H1 (cell line): ENCODE measurements around the gene NOP16. TPM values are rescaled to one million over a fixed set of nuclear protein-coding genes. Genes with fewer than 3 reads are reported as not detected.

ENCODE experiments used
- CTCF ChIA-PET: fragments of 300-600 bp; sonication (Branson Sonifier 250); formaldehyde crosslinking; loops from one replicate; lab custom pipeline; 2021; ENCODE audit not compliant: partially characterized antibody; lab: Charles Lee
- POLR2A ChIA-PET: fragments of 300-600 bp; sonication (Branson Sonifier 250); formaldehyde crosslinking; loops from one replicate; lab custom pipeline; 2021; ENCODE audit warnings: inconsistent platforms; ENCODE audit not compliant: partially characterized antibody; lab: Charles Lee
- DNase-seq, 2 experiments: peaks; one replicate each; pipeline versions ENCODE4 v3.0.0 to v3.0.0-alpha.2; 2010 to 2022; ENCODE audit warnings: low spot score in 2 of 2, low read depth in 1 of 2, mixed read lengths in 1 of 2
- FAIRE-seq: peaks from 2 replicates; lab custom pipeline; 2011; peaks lifted over from hg19 to GRCh38; lab: Jason Lieb, UNC
- H2AFZ ChIP-seq: 2 replicates; pipeline ENCODE4 v1.8.1; 2012; ENCODE audit warnings: low read length, inconsistent platforms
- H2AK5ac ChIP-seq: 2 replicates; pipeline ENCODE4 v1.6.1; 2013; ENCODE audit warnings: low read depth, low read length
- H2BK120ac ChIP-seq: replicated peaks from 2 replicates; pipeline ENCODE3; 2013; ENCODE audit warnings: low read depth, low read length, inconsistent platforms
- H2BK12ac ChIP-seq: 2 replicates; pipeline ENCODE4 v1.6.1; 2013; ENCODE audit warnings: low read depth, low read length
- H2BK15ac ChIP-seq: 2 replicates; pipeline ENCODE4 v1.6.1; 2013; ENCODE audit warnings: low read length
- H2BK20ac ChIP-seq: 2 replicates; pipeline ENCODE4 v1.6.1; 2013; ENCODE audit warnings: low read length
- H2BK5ac ChIP-seq: 2 replicates; pipeline ENCODE4 v1.6.1; 2013; ENCODE audit warnings: low read depth, low read length
- H3K14ac ChIP-seq: 2 replicates; pipeline ENCODE4 v1.6.1; 2013; ENCODE audit warnings: inconsistent platforms; ENCODE audit not compliant: insufficient read length
- H3K18ac ChIP-seq: 2 replicates; pipeline ENCODE4 v1.6.1; 2013; ENCODE audit warnings: low read length; ENCODE audit errors: extremely low read depth
- H3K23ac ChIP-seq: 2 replicates; pipeline ENCODE4 v1.6.1; 2013; ENCODE audit warnings: inconsistent platforms; ENCODE audit not compliant: insufficient read length
- H3K23me2 ChIP-seq: 2 replicates; pipeline ENCODE4 v1.6.1; 2013; ENCODE audit warnings: low read depth, low read length
- H3K27ac ChIP-seq: 2 replicates; pipeline ENCODE4 v1.6.1; 2011; ENCODE audit warnings: low read depth, low read length, inconsistent platforms
- H3K27me3 ChIP-seq, 4 experiments: replicated peaks in 1 of 4; 1 replicate in 1 of 4; 2 replicates in 3 of 4; pipeline versions ENCODE4 v1.6.1 to v1.8.1; 2011 to 2013; ENCODE audit warnings: low read length in 3 of 4, mild to moderate bottlenecking in 3 of 4, inconsistent platforms in 2 of 4, mixed read lengths in 2 of 4, moderate library complexity in 1 of 4; ENCODE audit not compliant: control insufficient read depth in 3 of 4, insufficient read depth in 3 of 4; ENCODE audit errors: extremely low read depth in 1 of 4
- H3K36me3 ChIP-seq, 4 experiments: 2 replicates each; pipeline versions ENCODE4 v1.6.1 to v1.8.1; 2011 to 2013; ENCODE audit warnings: mild to moderate bottlenecking in 4 of 4, low read length in 3 of 4, moderate library complexity in 2 of 4, control low read depth in 1 of 4, inconsistent platforms in 1 of 4; ENCODE audit not compliant: insufficient read depth in 4 of 4, control insufficient read depth in 2 of 4
- H3K4ac ChIP-seq: replicated peaks from 2 replicates; pipeline ENCODE3; 2013; ENCODE audit warnings: low read length, low read depth, mixed read lengths, inconsistent platforms; ENCODE audit not compliant: insufficient read length
- H3K4me1 ChIP-seq, 4 experiments: replicated peaks in 1 of 4; 1 replicate in 1 of 4; 2 replicates in 3 of 4; pipeline versions ENCODE4 v1.6.1 to v1.8.1; 2011 to 2013; ENCODE audit warnings: low read length in 3 of 4, inconsistent platforms in 2 of 4, mixed read lengths in 1 of 4; ENCODE audit not compliant: insufficient read depth in 4 of 4, control insufficient read depth in 3 of 4
- H3K4me2 ChIP-seq, 2 experiments: 2 replicates each; pipeline versions ENCODE4 v1.6.1 to v1.8.1; 2011 to 2013; ENCODE audit warnings: low read depth in 2 of 2, low read length in 2 of 2, control low read depth in 1 of 2, inconsistent platforms in 1 of 2, mild to moderate bottlenecking in 1 of 2; ENCODE audit not compliant: insufficient read depth in 1 of 2
- H3K4me3 ChIP-seq, 4 experiments: fragments of 200-600, 300-600 bp in 1 of 4; sonication (generic), shearing (Covaris generic), sonication (Bioruptor Twin) in 1 of 4; 2 replicates each; pipeline versions ENCODE4 v1.5.1 to v1.8.1; 2011 to 2016; ENCODE audit warnings: low read length in 4 of 4, low read depth in 3 of 4, control low read depth in 2 of 4, inconsistent platforms in 2 of 4, mild to moderate bottlenecking in 2 of 4, mixed read lengths in 1 of 4, moderate library complexity in 1 of 4; ENCODE audit not compliant: insufficient read depth in 2 of 4; ENCODE audit errors: extremely low read depth in 1 of 4
- H3K56ac ChIP-seq: replicated peaks from 2 replicates; pipeline ENCODE3; 2013; ENCODE audit warnings: low read depth, mild to moderate bottlenecking, mixed read lengths, low read length, inconsistent platforms; ENCODE audit not compliant: insufficient read length
- H3K79me1 ChIP-seq: 2 replicates; pipeline ENCODE4 v1.6.1; 2013; ENCODE audit warnings: low read depth, low read length, control low read depth
- H3K79me2 ChIP-seq, 2 experiments: 2 replicates each; pipeline versions ENCODE4 v1.6.1 to v1.8.1; 2012 to 2013; ENCODE audit warnings: low read length in 2 of 2, mild to moderate bottlenecking in 2 of 2, inconsistent platforms in 1 of 2; ENCODE audit not compliant: insufficient read depth in 2 of 2, control insufficient read depth in 1 of 2
- H3K9ac ChIP-seq, 4 experiments: replicated peaks in 1 of 4; 1 replicate in 1 of 4; 2 replicates in 3 of 4; pipeline versions ENCODE4 v1.6.1 to v1.8.1; 2011 to 2013; ENCODE audit warnings: low read depth in 3 of 4, low read length in 3 of 4, control low read depth in 2 of 4, mild to moderate bottlenecking in 2 of 4, moderate library complexity in 2 of 4, inconsistent platforms in 1 of 4; ENCODE audit errors: extremely low read depth in 1 of 4
- H3K9me3 ChIP-seq, 2 experiments: 2 replicates each; pipeline versions ENCODE4 v1.6.1 to v1.8.1; 2012 to 2013; ENCODE audit warnings: mild to moderate bottlenecking in 2 of 2, moderate library complexity in 2 of 2, control low read depth in 1 of 2, inconsistent platforms in 1 of 2, low read depth in 1 of 2, low read length in 1 of 2, mixed read lengths in 1 of 2; ENCODE audit not compliant: insufficient read depth in 2 of 2
- H4K20me1 ChIP-seq, 2 experiments: replicated peaks in 1 of 2; 2 replicates each; pipeline versions ENCODE3 to v1.8.1; 2011 to 2013; ENCODE audit warnings: inconsistent platforms in 2 of 2, low read length in 2 of 2, mild to moderate bottlenecking in 1 of 2; ENCODE audit not compliant: insufficient read depth in 2 of 2, control insufficient read depth in 1 of 2
- H4K5ac ChIP-seq: 2 replicates; pipeline ENCODE4 v1.6.1; 2013; ENCODE audit warnings: low read length, low read depth, mixed read lengths, inconsistent platforms; ENCODE audit not compliant: insufficient read length
- H4K8ac ChIP-seq: 2 replicates; pipeline ENCODE4 v1.8.0; 2013; ENCODE audit warnings: mild to moderate bottlenecking, moderate library complexity, low read length, inconsistent platforms; ENCODE audit not compliant: insufficient read depth; ENCODE audit errors: extremely low read depth
- H4K91ac ChIP-seq: replicated peaks from 2 replicates; pipeline ENCODE3; 2013; ENCODE audit warnings: low read length, mixed read lengths, inconsistent platforms; ENCODE audit not compliant: insufficient read length
- BRCA1 ChIP-seq: IDR thresholded peaks from 2 replicates; pipeline ENCODE4 v1.6.1; 2012; ENCODE audit warnings: low read depth, low read length, improper control_type of control experiment
- CBX8 ChIP-seq: fragments of 300-800, 300-1000 bp; sonication (generic); IDR thresholded peaks from 2 replicates; pipeline ENCODE4 v1.7.1; 2016; ENCODE audit warnings: low read depth, low read length, borderline replicate concordance
- CHD1 ChIP-seq: IDR thresholded peaks from 2 replicates; pipeline ENCODE4 v1.6.1; 2012; ENCODE audit warnings: low read depth, low read length, improper control_type of control experiment
- CREB1 ChIP-seq: IDR thresholded peaks from 2 replicates; pipeline ENCODE4 v1.6.1; 2012; ENCODE audit warnings: inconsistent platforms
- GABPA ChIP-seq: IDR thresholded peaks from 2 replicates; pipeline ENCODE4 v1.6.1; 2011; ENCODE audit warnings: mild to moderate bottlenecking, low read length, moderate library complexity, borderline replicate concordance; ENCODE audit not compliant: insufficient read depth
- JUN ChIP-seq: IDR thresholded peaks from 2 replicates; pipeline ENCODE4 v1.6.1; 2011; ENCODE audit warnings: low read depth, mild to moderate bottlenecking, improper control_type of control experiment, low read length
- KDM1A ChIP-seq: fragments of 200-600, 300-600 bp; sonication (generic); IDR thresholded peaks from 2 replicates; pipeline ENCODE4 v1.7.1; 2016; ENCODE audit warnings: mild to moderate bottlenecking, low read length, borderline replicate concordance
- MAFK ChIP-seq: IDR thresholded peaks from 2 replicates; pipeline ENCODE4 v1.6.1; 2012; ENCODE audit warnings: low read depth, mild to moderate bottlenecking, improper control_type of control experiment, low read length
- RBBP5 ChIP-seq: IDR thresholded peaks from 2 replicates; pipeline ENCODE4 v1.7.1; 2012; ENCODE audit warnings: low read depth, mild to moderate bottlenecking, inconsistent platforms, low read length, moderate library complexity, borderline replicate concordance
- RNF2 ChIP-seq: fragments of 200-900, 300-1000 bp; sonication (generic); IDR thresholded peaks from 2 replicates; pipeline ENCODE4 v1.7.1; 2016; ENCODE audit warnings: borderline replicate concordance, low read depth, mild to moderate bottlenecking, antibody characterized with exemption, low read length; ENCODE audit not compliant: poor library complexity, severe bottlenecking; ENCODE audit errors: missing control alignments
- SAP30 ChIP-seq: fragments of 300-600 bp; sonication (generic); IDR thresholded peaks from 2 replicates; pipeline ENCODE4 v1.7.1; 2012; ENCODE audit warnings: low read length, moderate library complexity, mild to moderate bottlenecking, inconsistent platforms; ENCODE audit not compliant: insufficient read depth, insufficient replicate concordance
- SIN3A ChIP-seq, 2 experiments: IDR thresholded peaks in 1 of 2; conservative IDR thresholded peaks in 1 of 2; 2 replicates each; pipeline ENCODE4 v1.6.1; 2011 to 2012; ENCODE audit warnings: low read length in 2 of 2, improper control_type of control experiment in 1 of 2, low read depth in 1 of 2, mild to moderate bottlenecking in 1 of 2
- SUZ12 ChIP-seq: fragments of 200-600 bp; sonication (generic); IDR thresholded peaks from 2 replicates; pipeline ENCODE4 v1.6.1; 2012; ENCODE audit warnings: mild to moderate bottlenecking, inconsistent platforms, low read length, moderate library complexity, mixed read lengths
- TAF7 ChIP-seq: optimal IDR thresholded peaks from 2 replicates; pipeline ENCODE3; 2011; ENCODE audit warnings: low read depth, mild to moderate bottlenecking, inconsistent platforms, low read length, moderate library complexity, borderline replicate concordance
- WGBS, 2 experiments: shearing (Covaris generic) in 1 of 2; methylation state at CpG; one replicate each; pipeline versions ENCODE4 v1.1.6 to v1.1.7; 2013 to 2015; ENCODE audit warnings: low lambda C conversion rate in 2 of 2, mixed read lengths in 2 of 2, inconsistent platforms in 1 of 2, low coverage in 1 of 2, missing lambda C conversion rate in 1 of 2; ENCODE audit not compliant: insufficient replicate concordance in 2 of 2, insufficient coverage in 1 of 2, insufficient read length in 1 of 2; ENCODE audit errors: extremely low coverage in 1 of 2, missing lambda C conversion rate in 1 of 2; 5-methylcytosine and 5-hydroxymethylcytosine counted together
- polyA plus RNA-seq, 7 experiments: library from polyadenylated mRNA; depleted of rRNA in 3 of 7; stranded (reverse) in 5 of 7; unstranded in 2 of 7; fragments of >200 nt in 5 of 7; fragments of 200-250 nt in 2 of 7; gene quantifications; 1 replicate in 5 of 7; 2 replicates in 1 of 7; 4 replicates in 1 of 7; pipeline versions ENCODE4 v1.2.1 to v1.2.3, GENCODE V29; 2011 to 2013; ENCODE audit warnings: missing spikeins in 2 of 7, mixed read lengths in 2 of 7
- total RNA-seq: library from RNA; stranded (reverse); fragmentation: NEBNext Ultra II Directional; extraction: Animal tissue kit (Norgen Biotek cat#: 25700); gene quantifications from 2 replicates; pipeline ENCODE4 v1.2.1, GENCODE V29; 2021

Gene NOP16
- total and polyA plus RNA-seq, 2 of the 8 experiments (the other 6 are each of a cell fraction or from before 2014, with no cell fraction given) = 46.9 to 65.2 TPM

DNA sequence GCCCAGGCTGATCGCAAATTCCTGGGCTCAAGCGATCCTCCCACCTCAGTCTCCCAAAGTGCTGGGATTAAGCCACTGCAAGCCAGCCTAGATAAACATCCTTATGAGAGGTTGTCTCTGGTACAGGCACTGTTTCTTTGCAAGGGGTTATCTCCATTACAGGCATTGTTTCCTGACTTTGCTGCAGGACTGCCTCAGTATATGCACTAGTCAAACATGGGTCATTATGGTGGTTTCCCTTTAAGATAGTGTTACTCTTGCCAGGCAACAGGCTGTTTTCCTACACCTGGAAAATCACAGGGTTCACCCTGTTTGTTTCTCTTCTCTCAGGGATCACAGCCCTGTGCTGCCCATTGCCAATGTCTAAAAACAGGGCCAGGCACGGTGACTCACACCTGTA, 35.8 kb upstream of the NOP16 start:
- Histone ChIP-seq H3K27ac (no peak overlapping the region), H3K9ac (no peak overlapping the region), H2BK5ac (no peak overlapping the region), H3K14ac (no peak overlapping the region), H3K79me1 (no peaks in the 10 kb centered on the region), H4K5ac (no peak overlapping the region), H3K18ac (no peak overlapping the region), H3K4me3 (no peak overlapping the region), H2AK5ac (no peak overlapping the region), H4K20me1 (no peaks in the 10 kb centered on the region), H4K8ac (no peak overlapping the region), H3K36me3 (no peaks in the 10 kb centered on the region), H3K23me2 (no peaks in the 10 kb centered on the region), H2BK12ac (no peak overlapping the region), H3K4me1 (no peaks in the 10 kb centered on the region), H3K23ac (no peak overlapping the region), H2AFZ (no peak overlapping the region), H3K4me2 (no peak overlapping the region), H3K56ac (no peak overlapping the region), H2BK20ac (no peak overlapping the region), H3K27me3 (no peaks in the 10 kb centered on the region), H3K4ac (no peak overlapping the region), H3K9me3 (peaks cover 17 to 20% of the 10 kb centered on the region in 2 experiments; a peak in 3 of 4 replicates), H2BK15ac (no peak overlapping the region), H4K91ac (no peak overlapping the region), H3K79me2 (no peaks in the 10 kb centered on the region), H2BK120ac (no peak overlapping the region)
- ChIA-PET CTCF (no interaction called here), POLR2A (no interaction called here)
- no peak for DNase-seq
- FAIRE-seq = no peak
- WGBS, 2 experiments = 80% methylated on average over 3 of the region's 3 CpGs; no CpG with 5 or more reads in 1 of the 2 experiments
- TF ChIP-seq SAP30 (no peak), RNF2 (no peak), GABPA (no peak), RBBP5 (no peak), KDM1A (no peak), CREB1 (no peak), TAF7 (no peak), JUN (no peak), CHD1 (no peak), SUZ12 (no peak), BRCA1 (no peak), MAFK (no peak), SIN3A (conservative IDR thresholded peaks at IDR 0.05 in 1 of 2, IDR thresholded peaks at IDR 0.05 in 1 of 2; ENCODE audit: low read depth in 1 of 2, low read length in 2 of 2) (no peak), CBX8 (no peak)
